Mucosa of descending colon (tissue), 3 donors: ENCODE data around the gene PADI2. TPM values are rescaled to one million over a fixed set of nuclear protein-coding genes. Genes with fewer than 3 reads are reported as not detected.

Source experiments
- ATAC-seq: fragments of 200-7000 bp; cut with Tn5 transposase; one replicate; pipeline ENCODE4 v1.9.1; 2020; ENCODE audit warnings: mild to moderate bottlenecking, moderate library complexity
- DNase-seq, 3 donors: peaks; one replicate each; pipeline ENCODE4 v3.0.0-alpha.2; 2020
- H3K36me3 ChIP-seq: fragments of 200-600 bp; one replicate; pipeline ENCODE4 v1.8.0; 2021; ENCODE audit warnings: low read depth, mild to moderate bottlenecking
- H3K4me1 ChIP-seq: fragments of 200-600 bp; one replicate; pipeline ENCODE4 v1.8.0; 2021; ENCODE audit warnings: low read depth, mild to moderate bottlenecking
- H3K4me3 ChIP-seq: fragments of 200-600 bp; one replicate; pipeline ENCODE4 v1.8.0; 2021; ENCODE audit warnings: mild to moderate bottlenecking
- H3K9me3 ChIP-seq: fragments of 200-600 bp; one replicate; pipeline ENCODE4 v1.8.0; 2021; ENCODE audit warnings: mild to moderate bottlenecking
- intact Hi-C, 2 donors: fragments of 100-400 bp; cut with DNase I in 1 of 2; cut with micrococcal nuclease in 1 of 2; formaldehyde crosslinking; loops; one replicate each; pipeline versions ENCODE4 v1.11.0 to v1.11.1; 2022; cut with DNase I, micrococcal nuclease
- total RNA-seq, 3 donors: library from RNA; stranded (reverse); fragmentation: NEBNext Ultra II Directional in 2 of 3; extraction: Animal tissue kit (Norgen Biotek cat#: 25700) in 2 of 3; gene quantifications; one replicate each; pipeline versions ENCODE4 v1.2.1 to v1.2.4, GENCODE V29; 2021 to 2023
- TF ChIP-seq, protein P1 (sequence below): fragments of 200-600 bp; IDR thresholded peaks from one replicate; pipeline ENCODE4 v1.8.0; 2022; ENCODE audit warnings: antibody characterized with exemption, mild to moderate bottlenecking
- donor health status: DM: no; HTN: no; CAD: no; lungs with moderate emphysema.
- donor health status: DM: no; HTN: no; CAD: no.
- donor health status: DM: no; HTN: yes; CAD: no.

PADI2 gene
- total RNA-seq, 3 donors from 2014 or later = 105 to 398 (median 163) TPM

DNA sequence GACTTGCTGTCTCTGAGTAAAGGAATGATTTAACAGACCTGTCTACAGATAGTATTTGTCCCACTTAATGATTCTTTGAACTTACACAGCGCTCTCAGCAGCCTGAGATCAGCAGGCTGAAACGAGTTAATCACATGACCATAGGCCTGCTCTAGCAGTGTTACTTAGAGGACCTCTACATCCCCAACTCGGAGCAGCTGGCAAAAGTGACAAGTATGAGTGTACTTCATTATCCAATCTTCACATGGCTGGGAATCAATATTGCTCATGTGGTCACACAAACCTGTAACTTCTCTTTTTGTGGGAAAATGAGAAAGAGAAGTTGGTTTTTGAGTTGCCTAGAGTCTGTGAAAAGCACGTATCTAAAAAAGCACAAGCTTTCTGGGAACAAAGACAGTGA, 96.1 kb downstream of the PADI2 start:
- ATAC-seq (no peak), DNase-seq (no peak)
- Histone ChIP-seq H3K9me3 (no peaks in the 10 kb centered on the region), H3K4me3 (no peak overlapping the region), H3K36me3 (peaks cover 20% of the 10 kb centered on the region), H3K4me1 (no peaks in the 10 kb centered on the region)
- TF ChIP-seq, protein P1, sequence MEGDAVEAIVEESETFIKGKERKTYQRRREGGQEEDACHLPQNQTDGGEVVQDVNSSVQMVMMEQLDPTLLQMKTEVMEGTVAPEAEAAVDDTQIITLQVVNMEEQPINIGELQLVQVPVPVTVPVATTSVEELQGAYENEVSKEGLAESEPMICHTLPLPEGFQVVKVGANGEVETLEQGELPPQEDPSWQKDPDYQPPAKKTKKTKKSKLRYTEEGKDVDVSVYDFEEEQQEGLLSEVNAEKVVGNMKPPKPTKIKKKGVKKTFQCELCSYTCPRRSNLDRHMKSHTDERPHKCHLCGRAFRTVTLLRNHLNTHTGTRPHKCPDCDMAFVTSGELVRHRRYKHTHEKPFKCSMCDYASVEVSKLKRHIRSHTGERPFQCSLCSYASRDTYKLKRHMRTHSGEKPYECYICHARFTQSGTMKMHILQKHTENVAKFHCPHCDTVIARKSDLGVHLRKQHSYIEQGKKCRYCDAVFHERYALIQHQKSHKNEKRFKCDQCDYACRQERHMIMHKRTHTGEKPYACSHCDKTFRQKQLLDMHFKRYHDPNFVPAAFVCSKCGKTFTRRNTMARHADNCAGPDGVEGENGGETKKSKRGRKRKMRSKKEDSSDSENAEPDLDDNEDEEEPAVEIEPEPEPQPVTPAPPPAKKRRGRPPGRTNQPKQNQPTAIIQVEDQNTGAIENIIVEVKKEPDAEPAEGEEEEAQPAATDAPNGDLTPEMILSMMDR = no peak
- intact Hi-C loops = no loop called here

DNA sequence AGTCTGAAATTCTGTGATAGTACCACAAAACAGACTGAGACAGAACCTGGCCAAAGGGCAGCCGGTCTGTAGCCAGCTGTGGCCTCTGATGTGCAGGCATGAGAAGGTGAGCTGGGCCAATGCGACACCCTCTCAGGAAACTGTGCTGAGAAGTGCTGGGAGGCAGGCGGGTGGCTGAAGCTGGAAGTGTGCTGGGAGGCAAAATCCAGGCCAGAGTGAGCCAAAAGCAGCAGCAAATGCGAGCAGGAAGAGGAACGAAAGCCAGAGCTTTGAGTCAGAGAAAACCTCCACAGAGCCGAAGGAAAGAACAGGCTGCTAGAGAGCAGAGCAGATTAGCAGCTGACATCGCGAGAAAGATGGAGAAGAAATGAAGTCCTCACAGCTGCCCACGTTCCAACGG, 97.4 kb downstream of the PADI2 start:
- ATAC-seq = no peak
- TF ChIP-seq, protein P1 = no peak
- H3K4me3 ChIP-seq = no peak overlapping the region
- H3K4me1 ChIP-seq = no peaks in the 10 kb centered on the region
- DNase-seq = no peak
- no peaks in the 10 kb centered on the region for H3K9me3 ChIP-seq
- peaks cover 22% of the 10 kb centered on the region for H3K36me3 ChIP-seq
- intact Hi-C loops = no loop called here

DNA sequence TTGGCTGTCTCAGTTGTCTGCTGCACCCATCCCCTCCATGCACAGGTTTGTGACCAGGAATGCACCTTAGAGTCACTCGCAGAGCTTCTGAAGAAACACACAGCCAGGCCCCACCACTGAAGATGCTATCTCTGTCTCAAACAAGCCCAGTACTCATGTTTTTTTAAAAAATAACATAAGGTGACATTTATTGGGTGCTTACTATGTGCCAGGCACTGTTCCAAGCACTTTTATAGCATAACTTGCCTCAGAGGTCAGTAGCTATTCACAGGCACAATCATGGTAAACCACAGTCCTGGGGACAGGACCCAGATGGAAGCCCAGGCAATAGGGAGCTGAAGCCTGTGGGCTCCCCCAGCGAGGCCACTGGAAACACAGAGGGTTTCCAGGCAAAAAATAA, 98.7 kb downstream of the PADI2 start:
- TF ChIP-seq, protein P1 = no peak
- no peaks in the 10 kb centered on the region for H3K9me3 ChIP-seq
- H3K4me3 ChIP-seq = no peak overlapping the region
- no peaks in the 10 kb centered on the region for H3K4me1 ChIP-seq
- H3K36me3 ChIP-seq = peaks cover 22% of the 10 kb centered on the region
- intact Hi-C loops = no loop called here
- no peak for DNase-seq
- ATAC-seq = no peak

DNA sequence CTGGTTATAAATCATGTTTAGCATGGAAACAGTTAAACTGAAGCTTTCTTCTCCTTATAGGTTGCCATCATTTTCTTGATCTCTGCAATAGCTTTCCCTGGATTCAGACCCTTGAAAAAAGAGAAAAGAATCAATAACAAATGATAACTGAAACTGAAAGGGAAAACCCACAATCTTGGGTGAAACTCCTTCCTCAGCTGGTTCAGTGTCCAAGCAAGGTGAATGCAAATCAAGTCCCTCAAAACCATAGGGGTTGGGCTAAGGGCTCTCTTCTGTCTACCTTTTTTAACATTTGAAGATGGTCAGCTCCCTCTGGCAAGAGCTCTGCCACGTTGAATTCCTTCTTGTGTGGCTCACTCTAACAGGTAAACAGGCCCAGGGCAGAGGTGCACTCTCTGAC, 100.4 kb downstream of the PADI2 start:
- TF ChIP-seq, protein P1 = no peak
- Histone ChIP-seq H3K4me3 (no peak overlapping the region), H3K36me3 (peaks cover 22% of the 10 kb centered on the region), H3K9me3 (no peaks in the 10 kb centered on the region), H3K4me1 (no peaks in the 10 kb centered on the region)
- ATAC-seq = no peak
- no peak for DNase-seq
- intact Hi-C loops = no loop called here

DNA sequence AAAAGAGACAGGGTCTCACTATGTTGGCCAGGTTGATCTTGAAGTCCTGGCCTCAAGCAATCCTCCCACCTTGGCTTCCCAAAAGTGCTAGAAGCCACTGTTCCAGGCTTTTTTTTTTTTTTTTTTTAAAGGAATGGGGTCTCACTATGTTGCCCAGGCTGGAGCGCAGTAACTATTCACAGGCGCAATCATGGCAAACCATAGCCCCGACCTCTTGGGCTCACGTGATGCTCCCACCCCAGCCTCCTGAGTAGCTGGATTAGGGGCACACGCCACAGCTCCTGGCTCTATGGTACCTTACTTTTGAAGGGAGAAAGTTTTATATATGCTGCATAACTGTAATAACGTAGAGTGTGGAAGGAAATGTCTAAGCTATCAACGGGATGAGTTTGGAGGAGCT, 101.8 kb downstream of the PADI2 start:
- no peak for DNase-seq
- intact Hi-C loops = no loop called here
- no peak overlapping the region for H3K4me3 ChIP-seq
- peaks cover under 1% of the 10 kb centered on the region for H3K4me1 ChIP-seq
- ATAC-seq = no peak
- peaks cover 19% of the 10 kb centered on the region for H3K36me3 ChIP-seq
- TF ChIP-seq, protein P1 = no peak
- H3K9me3 ChIP-seq = no peaks in the 10 kb centered on the region

Other genes with a start within 250 kb of the PADI2 start
- gene RNU1-2, start 223.5 kb downstream of the PADI2 start, total RNA-seq = 1,000 to 10,000 TPM; 2,195 to 6,222 (median 2,378) TPM
- gene CROCC, start 197.5 kb downstream of the PADI2 start, total RNA-seq = 10 to 100 TPM; 12.2 to 32.5 (median 16.8) TPM
- 1 to 10 TPM; 2.4 to 6.3 (median 5.4) TPM for gene MFAP2, start 138.8 kb downstream of the PADI2 start, total RNA-seq
- 10 to 100 TPM; 36.0 to 53.5 (median 44.1) TPM for gene ATP13A2, start 107.5 kb downstream of the PADI2 start, total RNA-seq
- gene SDHB, start 65.4 kb downstream of the PADI2 start, total RNA-seq = 100 to 1,000 TPM; 145 to 177 (median 163) TPM
- under 1 TPM; 0.25 to 0.65 (median 0.38) TPM for gene PADI1, start 85.7 kb upstream of the PADI2 start, total RNA-seq
- under 1 TPM in 2 of 3 donors, not detected in 1; 0.09 to 0.17 TPM for gene PADI3, start 129.6 kb upstream of the PADI2 start, total RNA-seq
- gene PADI4, start 188.7 kb upstream of the PADI2 start, total RNA-seq = under 1 TPM in 1 of 3 donors, not detected in 2; 0.22 TPM